AG08395 (cell line): ENCODE measurements around the gene RNF148.
"Not testable (repeated sequence)": the region's sequence is repeated elsewhere in the genome, so short reads cannot be mapped to it uniquely, and the experiment has no call there.

ENCODE experiments used
- DNase-seq: peaks from one replicate; pipeline ENCODE4 v3.0.0; 2012; ENCODE audit warnings: mixed read lengths, low spot score

The RNF148 gene

DNA sequence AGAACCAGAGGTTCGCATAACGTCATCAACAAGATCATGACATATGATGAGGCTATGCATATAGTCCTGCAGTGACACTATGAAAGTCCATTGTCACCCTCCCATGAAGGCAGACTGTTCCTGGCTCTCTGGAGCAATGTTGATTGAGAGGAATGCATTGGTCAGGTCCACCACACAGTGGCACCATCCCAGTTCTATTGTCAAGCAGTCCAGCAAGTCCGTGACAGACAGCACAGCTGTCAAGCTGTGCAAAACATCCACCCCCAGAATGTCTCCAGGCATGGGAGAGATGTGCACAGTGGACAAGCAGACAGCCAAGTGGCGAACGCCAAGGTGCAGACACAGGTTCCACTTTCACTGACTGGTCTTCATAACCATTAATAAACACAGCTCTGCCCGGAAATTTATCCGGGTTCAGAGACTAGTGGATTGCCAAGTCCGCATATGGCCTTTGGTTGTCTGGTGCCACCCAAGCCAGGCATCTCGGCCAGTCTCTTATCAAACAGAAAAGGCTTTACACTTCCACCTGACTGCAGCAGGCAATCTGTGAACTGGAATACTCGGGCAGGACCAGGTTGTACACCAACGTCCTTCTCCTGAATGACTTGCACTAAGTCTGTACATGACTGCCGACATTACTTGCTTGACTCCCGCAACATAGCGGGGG lies 11.0 kb downstream of the RNF148 start:
- no peak for DNase-seq

DNA sequence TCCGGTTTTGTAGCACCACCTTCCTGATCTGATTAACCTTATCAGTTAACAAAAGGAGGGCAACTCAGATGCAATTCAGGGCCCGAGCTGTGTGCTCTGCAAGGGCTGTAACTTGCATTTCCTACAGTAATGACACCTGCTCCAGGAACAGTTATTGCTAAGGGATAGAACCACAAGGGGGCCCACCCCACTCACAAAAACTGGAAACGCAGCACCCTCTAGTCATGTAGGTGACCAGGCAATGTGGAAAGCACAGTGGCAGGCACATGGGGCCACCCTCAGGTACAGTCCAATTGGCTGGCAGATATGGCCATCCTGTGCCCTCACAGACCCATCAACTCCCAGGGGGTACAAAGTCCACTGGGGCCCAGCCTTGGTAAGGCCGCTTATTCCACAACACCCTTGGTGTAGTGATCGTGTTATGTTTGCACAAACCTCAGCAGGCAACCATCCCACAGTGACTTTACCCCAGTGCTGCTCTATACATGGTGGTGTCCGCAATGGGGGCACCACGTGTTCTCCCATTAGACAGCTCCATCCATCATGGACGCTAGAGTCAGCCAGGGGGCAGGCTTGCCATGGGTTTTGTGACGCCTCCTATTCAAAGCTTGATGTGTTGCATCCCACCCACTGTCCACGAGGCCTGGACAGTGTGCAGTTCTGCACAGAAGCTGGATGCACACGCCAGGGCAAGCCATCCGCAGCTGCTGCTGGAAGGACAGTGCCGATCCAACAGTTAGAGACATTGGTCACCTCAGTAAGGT lies 13.2 kb downstream of the RNF148 start:
- DNase-seq = no peak

DNA sequence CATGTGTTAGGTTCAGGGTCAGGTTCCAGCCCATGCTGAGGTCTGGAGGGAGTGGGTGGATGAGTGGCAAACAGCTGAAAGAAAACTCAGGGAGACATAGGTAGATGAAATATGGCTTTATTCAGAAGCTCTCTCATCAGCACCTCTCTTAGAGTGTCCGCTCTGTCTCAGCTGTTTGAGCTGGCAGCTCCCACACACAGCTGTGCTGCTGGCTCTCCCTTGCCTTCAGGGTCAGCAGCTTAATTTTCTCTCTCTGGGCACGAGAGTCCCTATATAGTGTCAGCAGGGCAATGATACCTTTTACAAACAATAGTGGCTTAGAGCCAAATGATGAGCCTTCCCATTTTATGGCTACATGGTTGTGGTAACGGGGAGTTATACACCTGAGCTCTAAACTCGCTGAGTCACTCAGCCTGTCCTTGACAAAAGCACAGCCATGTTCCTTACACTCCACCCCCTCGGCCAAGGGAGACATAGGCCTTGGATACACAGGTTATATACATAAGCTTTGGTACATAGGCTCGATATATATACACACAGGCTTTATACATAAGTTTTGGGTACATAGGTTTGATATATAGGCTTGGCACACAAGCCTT lies 14.2 kb downstream of the RNF148 start:
- DNase-seq = no peak

DNA sequence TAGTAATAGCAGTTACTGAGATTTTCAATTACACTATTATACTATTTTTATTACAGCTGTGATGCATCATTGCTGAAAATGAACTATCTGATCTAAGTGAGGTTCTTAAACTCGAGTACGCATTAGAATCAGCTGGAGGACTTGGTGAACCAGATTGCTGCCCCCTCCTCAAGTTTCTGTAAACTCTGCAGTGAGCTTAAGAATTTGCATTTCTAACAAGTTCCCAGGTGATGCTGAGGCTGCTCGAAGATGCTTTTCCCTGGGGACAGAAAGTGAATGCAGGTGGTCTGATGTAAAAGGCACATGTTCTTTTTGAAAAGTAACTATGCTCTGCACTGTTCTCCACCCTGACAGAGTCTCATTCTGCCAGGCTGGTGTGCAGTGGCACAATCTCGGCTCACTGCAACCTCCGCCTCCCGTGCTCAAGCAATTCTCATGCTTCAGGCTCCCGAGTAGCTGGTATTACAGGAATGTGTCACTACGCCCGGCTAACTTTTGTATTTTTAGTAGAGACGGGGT lies 16.3 kb downstream of the RNF148 start:
- no peak for DNase-seq

DNA sequence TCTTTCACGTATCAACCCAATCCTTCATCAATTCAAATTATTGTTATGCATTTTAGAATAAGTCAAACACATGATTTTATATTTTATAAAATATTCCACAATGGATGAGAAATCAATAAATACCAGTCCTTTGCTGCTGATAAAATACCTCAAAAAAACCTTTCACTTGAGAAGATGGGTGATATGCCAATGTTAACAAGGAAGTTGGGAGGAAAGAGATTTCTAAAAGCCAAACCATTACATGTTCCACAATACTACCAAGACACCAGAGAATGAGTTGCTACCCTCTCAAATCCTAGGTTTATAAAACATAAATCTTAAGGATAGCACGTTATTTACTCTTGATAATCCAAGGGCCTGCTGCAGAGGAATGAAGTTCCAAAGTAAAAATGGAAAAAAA lies 18.2 kb downstream of the RNF148 start:
- no peak for DNase-seq

DNA sequence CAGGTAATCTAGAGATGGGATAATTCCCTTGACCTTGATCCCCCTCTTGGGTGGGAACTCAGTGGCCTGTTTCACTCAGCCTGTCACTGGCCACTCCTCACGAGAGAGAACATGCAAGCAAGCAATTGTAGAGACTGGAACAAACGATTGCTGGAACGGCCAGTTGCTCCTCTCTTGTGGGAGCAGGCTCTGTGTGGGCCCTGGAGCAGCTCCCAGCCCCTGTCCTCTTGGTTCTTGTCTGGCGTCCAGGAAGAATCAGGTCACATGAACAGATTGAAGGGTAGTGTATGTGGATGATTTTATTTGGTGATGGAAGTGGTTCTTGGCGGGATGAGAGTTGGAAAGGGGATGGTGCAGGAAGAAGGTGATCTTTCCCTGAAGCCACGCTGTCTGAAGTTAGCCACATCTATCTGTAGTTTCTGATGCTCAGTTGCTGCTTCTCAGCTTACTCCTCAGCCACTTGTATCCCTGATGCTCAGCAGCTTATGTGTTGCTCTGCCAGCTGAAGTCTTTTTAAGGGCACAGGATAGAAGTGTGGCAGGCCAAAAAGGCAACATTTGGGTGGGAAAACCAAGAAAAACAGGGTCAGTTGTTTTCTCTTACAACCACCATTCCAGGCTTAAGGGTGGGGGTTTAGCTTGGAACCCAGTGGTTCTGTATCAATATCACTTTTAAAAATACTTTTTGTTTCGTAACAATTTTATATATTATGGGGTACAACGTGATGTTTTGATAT lies 19.7 kb downstream of the RNF148 start:
- no peak for DNase-seq

DNA sequence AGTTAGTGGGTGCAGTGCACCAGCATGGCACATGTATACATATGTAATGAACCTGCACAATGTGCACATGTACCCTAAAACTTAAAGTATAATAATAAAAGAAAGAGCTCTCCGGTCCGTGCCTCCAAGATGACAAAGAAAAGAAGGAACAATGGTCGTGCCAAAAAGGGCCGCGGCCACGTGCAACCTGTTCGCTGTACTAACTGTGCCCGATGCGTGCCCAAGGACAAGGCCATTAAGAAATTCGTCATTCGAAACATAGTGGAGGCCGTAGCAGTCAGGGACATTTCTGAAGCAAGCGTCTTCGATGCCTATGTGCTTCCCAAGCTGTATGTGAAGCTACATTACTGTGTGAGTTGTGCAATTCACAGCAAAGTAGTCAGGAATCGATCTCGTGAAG lies 21.5 kb downstream of the RNF148 start:
- not testable (repeated sequence) for DNase-seq

DNA sequence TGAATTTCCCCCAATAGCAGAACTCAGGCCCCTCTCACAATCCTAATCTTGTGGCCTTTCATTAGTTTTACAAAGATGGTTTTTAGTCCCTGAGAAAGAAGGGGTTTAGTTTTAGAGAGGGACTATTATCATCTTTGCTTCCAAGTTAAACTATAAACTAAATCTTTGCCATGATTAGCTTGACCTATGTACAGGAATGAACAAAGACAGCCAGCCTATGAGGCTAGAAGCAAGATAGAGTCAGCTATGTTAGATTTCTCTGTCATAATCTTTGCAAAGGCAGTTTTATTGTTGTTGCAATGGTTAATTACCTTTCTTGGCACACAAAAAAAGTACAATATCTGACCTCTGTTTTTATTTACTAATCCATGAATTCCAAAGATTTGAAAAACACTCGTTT lies 22.9 kb downstream of the RNF148 start:
- DNase-seq = no peak

DNA sequence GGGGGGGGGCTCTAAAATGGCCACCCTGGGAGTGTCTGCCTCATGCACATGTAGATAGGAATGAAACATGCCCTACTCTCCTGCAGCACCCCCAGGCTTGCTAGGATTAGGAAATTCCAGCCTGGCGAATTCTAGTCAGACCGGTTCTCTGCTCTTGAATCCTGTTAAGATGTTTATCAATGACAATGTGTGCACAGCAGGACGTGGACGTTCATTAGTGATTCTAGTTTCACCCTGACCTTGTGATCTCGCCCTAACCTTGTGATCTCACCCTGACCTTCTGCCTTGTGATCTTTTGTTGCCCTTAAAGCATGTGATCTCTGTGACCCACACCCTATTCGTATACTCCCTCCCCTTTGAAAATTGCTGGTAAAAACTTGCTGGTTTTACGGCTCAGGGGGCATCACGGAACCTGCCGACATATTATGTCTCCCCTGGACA lies 23.4 kb downstream of the RNF148 start:
- not testable (repeated sequence) for DNase-seq

DNA sequence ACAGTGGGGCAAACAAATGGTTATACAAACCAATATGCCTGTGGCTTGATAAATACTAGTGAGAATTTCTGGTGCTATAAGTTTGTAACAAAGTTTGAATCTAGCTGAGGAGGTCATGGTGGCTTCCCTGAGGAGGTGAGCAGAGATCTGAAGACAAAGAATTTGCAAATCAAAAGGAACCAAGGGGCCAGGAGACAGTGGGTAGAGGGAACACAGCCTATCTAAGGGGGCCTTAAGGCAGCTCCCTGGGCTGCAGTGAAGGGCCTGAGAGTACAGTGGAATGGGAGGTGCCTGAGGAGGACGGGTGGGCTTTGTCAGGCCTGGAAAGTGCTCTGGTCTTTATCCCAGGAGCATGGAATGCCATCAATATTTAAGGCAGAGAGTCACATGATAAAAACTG lies 25.6 kb downstream of the RNF148 start:
- DNase-seq = no peak

DNA sequence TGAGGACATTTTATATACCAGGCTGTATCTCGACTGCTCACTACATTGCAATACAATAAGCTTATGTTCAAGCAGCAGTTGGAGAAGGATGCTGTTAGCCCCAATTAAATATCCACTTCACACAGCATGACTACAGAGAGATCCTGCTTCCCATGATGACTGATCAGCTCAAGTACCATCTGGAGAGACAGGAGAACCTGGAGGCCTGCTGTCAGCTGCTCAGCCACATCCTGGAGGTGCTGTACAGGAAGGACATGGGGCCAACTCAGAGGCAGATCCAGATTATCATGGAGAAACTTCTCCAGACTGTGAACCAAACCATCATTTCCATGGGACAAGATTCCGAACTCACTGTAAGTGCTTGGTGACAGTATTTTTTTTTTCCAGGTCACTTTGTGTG lies 26.3 kb downstream of the RNF148 start:
- no peak for DNase-seq

DNA sequence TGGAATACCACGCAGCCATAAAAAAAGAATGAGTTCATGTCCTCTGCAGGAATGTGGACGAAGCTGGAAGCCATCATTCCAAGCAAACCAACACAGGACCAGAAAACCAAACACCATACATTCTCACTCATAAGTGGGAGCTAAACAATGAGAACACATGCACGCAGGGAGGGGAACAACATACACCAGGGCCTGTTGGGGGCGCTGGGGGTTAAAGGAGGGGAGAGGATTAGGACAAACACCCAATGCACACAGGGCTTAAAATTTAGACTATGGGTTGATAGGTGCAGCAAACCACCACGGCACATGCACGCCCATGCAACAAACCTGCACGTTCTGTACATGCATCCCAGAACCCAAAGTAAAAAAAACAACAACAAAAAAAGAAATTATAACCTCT lies 27.1 kb downstream of the RNF148 start:
- DNase-seq = no peak

DNA sequence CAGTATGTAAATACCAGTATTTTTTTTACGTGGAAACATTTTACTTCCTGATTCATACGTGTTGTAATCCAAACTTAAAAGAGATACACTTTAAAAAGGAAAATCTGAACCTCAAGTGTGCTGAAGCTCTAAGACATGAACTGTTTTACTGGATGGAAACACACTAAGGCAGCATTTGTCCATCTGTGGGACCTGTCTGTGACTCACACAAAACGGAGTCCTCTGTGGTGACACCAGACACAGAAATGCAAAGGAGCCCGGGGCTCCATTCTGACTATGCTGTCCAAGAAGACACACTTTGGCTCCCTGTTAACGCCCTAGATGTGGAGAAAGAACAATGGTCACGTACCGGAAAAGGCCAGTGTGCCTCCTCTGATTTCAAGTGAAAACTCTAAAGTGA lies 27.7 kb downstream of the RNF148 start:
- peak; percentile 27 for DNase-seq

DNA sequence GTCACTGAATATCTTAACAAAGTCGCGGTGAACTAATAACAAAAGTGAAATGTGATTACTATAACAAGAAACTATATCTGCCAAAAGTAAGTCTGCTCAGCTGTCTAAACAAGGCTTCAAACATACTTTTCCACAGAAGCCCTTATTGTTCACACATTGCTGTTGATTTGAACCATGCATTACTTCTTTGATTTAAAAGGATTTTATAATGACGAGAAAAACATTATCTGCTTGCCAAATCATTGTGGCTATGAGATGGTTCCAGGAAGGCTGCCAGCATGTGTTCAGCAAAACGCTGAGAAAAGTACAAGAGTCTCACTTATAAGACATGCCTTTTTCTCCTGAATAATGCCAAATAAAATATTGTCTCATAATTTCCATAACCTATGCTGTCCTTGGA lies 28.2 kb downstream of the RNF148 start:
- peak; percentile 27 for DNase-seq

DNA sequence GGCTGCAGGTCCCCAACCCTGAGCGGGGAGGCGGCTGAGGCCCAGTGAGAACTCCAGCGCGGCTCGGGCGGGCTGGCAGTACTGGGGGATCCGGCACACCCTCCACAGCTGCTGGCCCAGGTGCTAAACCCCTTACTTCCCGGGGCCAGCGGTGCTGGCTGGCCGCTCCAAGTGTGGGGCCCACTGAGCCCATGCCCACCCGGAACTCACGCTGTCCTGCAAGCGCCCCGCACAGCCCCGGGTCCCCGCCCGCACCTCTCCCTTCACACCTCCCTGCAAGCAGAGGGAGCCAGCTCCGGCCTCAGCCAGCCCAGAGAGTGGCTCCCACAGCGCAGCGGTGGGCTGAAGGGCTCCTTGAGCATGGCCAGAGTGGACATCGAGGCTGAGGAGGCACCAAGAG lies 28.8 kb downstream of the RNF148 start:
- DNase-seq = no peak

DNA sequence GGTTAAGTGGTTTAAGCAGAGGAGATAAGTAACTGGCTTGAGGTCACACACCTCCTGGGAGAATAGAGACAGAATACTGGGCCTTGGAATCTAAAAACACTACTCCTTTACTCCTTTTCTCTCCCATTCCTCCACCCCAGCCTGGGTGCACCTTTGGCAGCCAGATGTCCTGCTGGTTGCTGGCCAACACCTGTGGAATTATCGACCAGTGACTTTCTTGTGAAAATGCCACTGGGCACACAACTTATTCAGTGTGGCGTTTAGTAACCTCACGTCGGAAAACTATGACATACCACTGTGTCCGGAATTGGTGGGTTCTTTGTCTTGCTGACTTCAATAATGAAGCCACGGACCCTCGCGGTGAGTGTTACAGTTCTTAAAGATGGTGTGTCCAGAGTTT lies 30.2 kb downstream of the RNF148 start:
- DNase-seq = no peak

DNA sequence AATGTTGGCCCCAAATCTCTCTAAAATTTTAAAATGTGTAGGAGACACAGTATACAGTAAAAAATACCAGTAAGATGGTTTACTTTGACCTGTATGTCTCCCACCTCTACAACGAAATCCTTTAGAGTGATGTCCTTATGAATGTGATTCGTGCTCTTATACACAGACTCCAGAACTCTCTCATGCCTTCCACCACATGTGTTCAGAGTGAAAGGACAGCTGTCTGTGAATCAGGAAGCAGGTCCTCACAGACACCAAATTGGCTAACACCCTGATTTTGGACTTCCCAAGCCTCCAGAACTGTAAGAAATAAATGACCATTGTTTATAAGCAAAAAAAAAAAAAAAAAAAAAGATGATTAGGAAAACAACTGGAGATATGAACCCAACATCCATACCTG lies 39.0 kb downstream of the RNF148 start:
- no peak for DNase-seq

DNA sequence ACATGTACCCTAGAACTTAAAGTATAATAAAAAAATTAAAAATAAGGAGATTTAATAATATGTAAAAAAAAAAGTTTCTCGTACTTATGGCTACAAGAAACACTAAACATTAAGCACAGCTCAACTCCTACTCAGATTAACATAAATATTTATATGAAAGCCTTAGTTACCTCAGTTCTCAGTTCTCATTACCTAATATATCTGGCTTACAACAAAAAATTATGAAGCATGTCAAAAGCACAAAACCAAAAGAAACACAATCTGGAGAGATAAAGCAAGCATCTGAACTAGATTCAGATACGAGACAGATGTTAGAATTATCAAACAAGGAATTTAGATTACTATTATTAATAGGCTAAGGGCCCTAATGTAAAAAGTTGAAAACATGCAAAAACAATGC lies 43.9 kb downstream of the RNF148 start:
- DNase-seq = no peak

DNA sequence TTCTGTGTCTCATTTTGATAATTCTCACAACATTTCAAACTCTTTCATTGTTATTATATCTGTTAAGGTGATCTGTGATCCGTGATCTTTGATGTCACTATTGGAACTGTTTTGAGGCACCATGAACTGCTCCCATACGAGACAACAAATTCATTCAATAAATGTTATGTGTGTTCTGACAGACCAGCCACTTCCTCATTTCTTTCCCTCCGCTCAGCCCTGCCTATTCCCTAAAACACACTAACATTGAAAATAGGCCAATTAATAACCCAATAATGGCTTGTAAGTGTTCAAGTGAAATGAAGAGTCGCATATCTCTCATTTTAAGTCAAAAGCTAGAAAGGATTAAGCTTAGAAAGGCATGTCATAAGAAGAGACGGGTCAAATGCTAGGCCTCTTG lies 49.0 kb downstream of the RNF148 start:
- no peak for DNase-seq

DNA sequence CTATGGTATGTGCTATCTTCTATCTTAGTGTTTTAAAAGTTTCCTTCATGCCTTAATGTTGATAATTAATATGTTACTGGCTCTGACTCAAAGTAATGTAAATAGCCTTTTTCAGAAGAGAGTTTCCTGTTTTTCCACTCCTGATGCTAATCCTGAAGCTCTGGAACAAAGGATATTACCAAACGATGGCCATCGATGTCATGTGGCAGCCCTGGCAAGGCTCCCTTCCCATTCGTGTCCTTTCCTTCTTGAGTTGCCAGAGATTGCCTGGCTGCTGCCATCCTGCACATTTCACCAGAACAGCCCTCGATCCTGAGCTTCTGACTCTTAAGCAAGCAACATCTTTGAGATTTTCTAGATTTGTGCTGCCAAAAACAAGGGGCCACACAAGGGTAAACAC lies 49.8 kb downstream of the RNF148 start:
- DNase-seq = no peak
